Motor neuron (in vitro differentiated cells): ENCODE measurements around the gene DDX4. TPM values are rescaled to one million over a fixed set of nuclear protein-coding genes. Genes with fewer than 3 reads are reported as not detected.

Experiments
- ATAC-seq, 8 experiments: fragments of 200-7000 bp; cut with Tn5 transposase; replicated peaks in 6 of 8; 2 replicates each; pipeline ENCODE4 v1.8.0; 2021; ENCODE audit warnings: mild to moderate bottlenecking in 8 of 8, moderate library complexity in 8 of 8
- H3K27ac ChIP-seq, 2 donors: fragments of 250-450 bp; sonication (Bioruptor Pico); 2 replicates each; pipeline ENCODE4 v1.9.0; 2021; ENCODE audit warnings: antibody characterized with exemption in 2 of 2, mild to moderate bottlenecking in 2 of 2, moderate library complexity in 1 of 2
- H3K4me1 ChIP-seq, 2 donors: fragments of 250-450 bp; sonication (Bioruptor Pico); replicated peaks in 1 of 2; 2 replicates each; pipeline ENCODE4 v1.6.1; 2021; ENCODE audit warnings: antibody characterized with exemption in 2 of 2, mild to moderate bottlenecking in 2 of 2, moderate library complexity in 1 of 2
- H3K4me3 ChIP-seq, 5 donors: fragments of 250-450 bp; sonication (Bioruptor Pico); 2 replicates each; pipeline ENCODE4 v1.9.0; 2021; ENCODE audit warnings: antibody characterized with exemption in 5 of 5, mild to moderate bottlenecking in 5 of 5, moderate library complexity in 4 of 5
- WGBS, 10 experiments: fragments of 450-650 bp; shearing (Covaris generic); methylation state at CpG; one replicate each; pipeline ENCODE4 v1.0.0; 2022; 5-methylcytosine and 5-hydroxymethylcytosine counted together
- in situ Hi-C, 9 experiments: fragments of 400-800 bp; cut with MboI; loops; one replicate each; pipeline ENCODE4 v1.15.0; 2021; ENCODE audit warnings: low sequenced_read_pairs in 9 of 9, low pct_unique_long_range_greater_than_20kb in 2 of 9; ENCODE audit not compliant: unreplicated experiment in 9 of 9
- total RNA-seq, 8 experiments: library from RNA; unstranded; fragments of 300-600 nt; gene quantifications; 2 replicates each; pipeline versions ENCODE4 v1.2.3 to v1.2.4, GENCODE V29; 2022

The DDX4 gene
- total RNA-seq, 8 experiments from 2014 or later = 0.05 to 1.1 (median 0.53) TPM; not detected in 4

- Histone ChIP-seq H3K4me3 (no peak overlapping the region), H3K4me1 (no peaks in the 10 kb centered on the region), H3K27ac (no peak overlapping the region)
- in situ Hi-C loops = no loop called here
- 52 to 100% (median 79%) methylated on average over 2 to 7 of the region's 9 CpGs; no CpG with 5 or more reads in 1 of the 10 experiments for WGBS, 10 experiments
- peak in 1 of 8 experiments; percentile 34 for ATAC-seq
These were observed 127.0 kb downstream of the DDX4 start for GRCh38 chr5:55864606-55865541.

GRCh38 chr5:55865831-55866230, 128.0 kb downstream of the DDX4 start:
- Histone ChIP-seq H3K27ac (no peak overlapping the region), H3K4me3 (no peak overlapping the region), H3K4me1 (no peaks in the 10 kb centered on the region)
- no peak for ATAC-seq
- WGBS, 10 experiments = 60 to 100% (median 100%) methylated on average over 1 to 3 of the region's 3 CpGs; no CpG with 5 or more reads in 5 of the 10 experiments
- in situ Hi-C loops = no loop called here

DNA sequence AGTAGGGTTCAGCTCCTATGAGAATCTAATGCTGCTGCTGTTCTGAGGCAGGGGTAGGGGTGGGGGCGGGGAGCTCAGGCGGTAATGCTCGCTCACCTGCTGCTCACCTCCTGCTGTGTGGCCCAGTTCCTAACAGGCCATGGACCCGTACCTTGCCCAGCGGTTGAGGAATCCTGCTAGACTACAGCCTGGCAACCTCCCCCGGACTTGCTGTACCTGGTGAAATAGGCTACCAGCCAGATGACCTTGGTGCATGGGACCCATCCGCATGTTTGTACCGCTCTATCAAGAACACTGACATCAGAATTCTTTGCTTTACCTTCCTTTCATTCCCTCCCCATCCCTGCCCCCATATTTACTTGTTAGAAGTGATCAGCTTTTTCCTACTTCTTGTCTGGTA, 128.6 kb downstream of the DDX4 start:
- ATAC-seq = no peak
- in situ Hi-C loops = no loop called here
- no peak overlapping the region for H3K27ac ChIP-seq
- no peaks in the 10 kb centered on the region for H3K4me1 ChIP-seq
- WGBS, 10 experiments = 100% methylated on average over 2 to 4 of the region's 8 CpGs; no CpG with 5 or more reads in 6 of the 10 experiments
- H3K4me3 ChIP-seq = no peak overlapping the region

Other genes with a start within 250 kb of the DDX4 start
- gene PLPP1, start 203.1 kb upstream of the DDX4 start, total RNA-seq = 10 to 100 TPM in 7 of 8 experiments, 1 to 10 TPM in 1; 9.3 to 57.8 (median 14.7) TPM
- gene SLC38A9, start 25.7 kb upstream of the DDX4 start, total RNA-seq = 10 to 100 TPM; 16.5 to 28.6 (median 21.0) TPM
- 1 to 10 TPM in 2 of 8 experiments, under 1 TPM in 3, not detected in 3; 0.05 to 3.2 (median 0.47) TPM for gene IL31RA, start 113.3 kb downstream of the DDX4 start, total RNA-seq